TTC549 (cell line): ENCODE results near the gene VPS54.
"Not testable (repeated sequence)": the region's sequence is repeated elsewhere in the genome, so short reads cannot be mapped to it uniquely, and the experiment has no call there.

ENCODE experiments used
- FAIRE-seq: peaks from 2 replicates; lab custom pipeline; 2012; peaks lifted over from hg19 to GRCh38; lab: Jason Lieb, UNC

The VPS54 gene

DNA sequence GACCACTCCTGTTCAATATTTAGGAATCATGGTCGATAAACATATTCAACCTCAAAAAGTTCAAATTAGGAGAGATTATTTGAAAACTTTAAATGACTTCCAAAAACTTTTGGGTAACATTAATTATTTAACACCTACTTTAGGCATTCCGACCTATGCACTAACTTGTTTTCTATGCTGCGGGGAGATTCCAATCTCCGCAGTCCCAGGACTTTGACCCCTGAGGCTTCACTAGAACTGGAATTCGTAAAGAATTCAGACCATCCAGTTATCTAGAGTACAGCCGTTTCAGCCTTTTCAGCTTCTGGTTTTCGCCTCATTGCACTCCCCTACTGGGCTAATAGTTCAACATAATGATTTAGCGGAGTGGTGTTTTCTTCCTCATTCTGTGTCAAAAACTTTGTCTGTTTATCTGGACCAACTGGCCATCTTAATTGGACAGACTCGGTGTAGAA is 26.1 kb downstream of the VPS54 start:
- not testable (repeated sequence) for FAIRE-seq

DNA sequence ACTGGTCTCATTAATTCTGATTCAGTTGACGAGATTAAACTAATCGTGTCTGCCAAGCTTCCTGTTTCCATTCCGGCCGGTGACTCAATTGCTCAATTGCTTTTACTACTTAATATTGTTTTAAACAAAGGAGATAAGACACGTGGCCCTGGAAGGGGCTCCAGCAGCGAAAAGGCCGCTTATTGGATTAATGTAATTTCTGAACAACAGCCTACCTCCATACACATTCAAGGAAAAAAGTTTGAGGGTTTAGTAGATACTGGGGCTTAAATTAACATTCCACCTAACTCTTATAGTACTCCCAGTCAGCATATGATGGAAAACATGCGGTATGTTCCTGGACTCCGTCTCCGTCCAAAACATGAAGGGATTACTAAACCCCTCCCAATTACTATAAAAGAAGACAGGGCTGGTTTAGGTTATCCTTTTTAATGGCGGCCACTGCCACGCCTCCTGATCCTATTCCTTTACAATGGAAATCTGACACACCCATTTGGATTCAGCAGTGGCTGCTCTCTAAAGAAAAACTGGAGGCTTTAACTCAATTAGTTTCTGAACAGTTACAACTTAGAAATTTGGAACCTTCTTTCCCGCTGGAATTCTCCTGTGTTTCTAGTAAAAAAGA is 27.1 kb downstream of the VPS54 start:
- no peak for FAIRE-seq

DNA sequence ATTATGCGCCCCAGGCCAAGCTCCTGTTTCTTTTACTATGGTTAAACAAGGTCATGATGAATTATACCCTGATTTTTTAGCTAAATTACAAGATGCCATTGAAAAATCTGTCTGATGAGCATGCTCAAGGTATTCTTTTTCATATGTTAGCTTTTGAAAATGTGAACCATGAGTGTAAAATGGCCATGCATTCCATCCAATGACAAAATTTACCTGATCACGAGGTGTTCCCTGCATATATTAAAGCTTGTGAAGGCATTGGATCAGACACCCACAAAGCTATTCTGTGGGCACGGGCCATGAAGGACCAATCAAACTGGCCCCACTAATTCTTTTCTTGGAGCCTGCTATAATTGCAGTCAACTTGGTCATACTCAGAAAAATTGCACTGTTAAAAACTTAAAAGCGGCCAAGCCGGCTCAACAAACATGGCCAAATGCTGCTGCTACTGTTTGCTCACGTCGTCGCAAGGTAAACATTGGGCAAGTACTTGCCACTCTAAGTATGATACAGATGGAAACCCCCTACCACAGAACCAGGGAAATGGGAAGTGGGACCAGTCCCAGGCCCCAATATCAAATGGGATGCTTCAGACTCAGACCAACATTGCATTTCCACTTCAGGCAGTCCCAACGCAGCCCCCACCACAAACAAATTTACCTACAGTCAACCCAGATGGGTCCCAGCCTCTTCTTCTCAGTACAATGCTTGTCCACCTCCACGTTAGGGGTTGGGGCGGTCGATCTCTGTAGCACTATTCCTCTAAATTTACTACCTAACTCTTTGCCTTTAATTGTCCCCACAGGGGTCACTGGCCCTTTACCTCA is 27.8 kb downstream of the VPS54 start:
- FAIRE-seq: not testable (repeated sequence)

DNA sequence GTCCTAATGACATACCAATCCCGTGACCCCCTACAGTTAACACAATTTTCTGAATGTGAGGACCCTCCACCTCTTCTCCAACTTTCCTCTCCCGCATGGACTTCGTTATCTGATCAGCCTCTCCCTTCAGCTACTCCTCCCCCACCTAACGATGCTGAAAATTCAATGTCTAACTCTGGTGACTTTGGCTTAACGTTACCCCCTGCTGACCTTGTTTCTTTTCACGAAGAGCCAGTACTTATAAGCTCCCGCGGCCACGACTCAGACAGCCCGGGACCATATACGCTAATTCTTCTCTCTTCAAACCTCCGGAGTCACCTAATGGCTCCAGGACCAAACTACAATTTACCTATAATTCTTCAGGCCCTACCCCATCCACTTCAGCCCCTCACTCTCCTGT is 29.2 kb downstream of the VPS54 start:
- no peak for FAIRE-seq

DNA sequence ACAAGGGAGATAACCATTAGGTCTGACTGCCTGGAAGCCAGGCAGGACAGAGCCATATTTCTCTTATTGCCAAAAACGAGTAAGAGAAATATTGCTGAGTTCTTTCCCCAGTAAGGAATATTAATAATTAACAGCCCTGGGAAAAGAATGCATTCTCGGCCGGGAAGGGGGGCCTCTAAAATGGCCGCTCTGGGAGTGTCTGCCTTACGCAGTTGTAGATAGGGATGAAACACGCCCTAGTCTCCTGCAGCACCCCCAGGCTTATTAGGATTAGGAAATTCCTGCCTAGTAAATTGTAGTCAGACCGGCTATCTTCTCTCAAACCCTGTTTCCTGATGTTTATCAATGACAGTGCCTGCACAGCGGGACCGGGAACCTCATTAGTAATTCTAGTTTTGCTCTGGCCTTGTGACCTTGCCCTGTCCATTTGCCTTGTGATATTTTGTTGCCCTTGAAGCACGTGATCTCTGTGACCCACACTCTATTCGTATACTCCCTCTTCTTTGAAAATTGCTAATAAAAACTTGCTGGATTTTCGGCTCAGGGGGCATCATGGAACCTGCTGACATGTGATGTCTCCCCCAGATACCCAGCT is 30.3 kb downstream of the VPS54 start:
- FAIRE-seq: not testable (repeated sequence)

DNA sequence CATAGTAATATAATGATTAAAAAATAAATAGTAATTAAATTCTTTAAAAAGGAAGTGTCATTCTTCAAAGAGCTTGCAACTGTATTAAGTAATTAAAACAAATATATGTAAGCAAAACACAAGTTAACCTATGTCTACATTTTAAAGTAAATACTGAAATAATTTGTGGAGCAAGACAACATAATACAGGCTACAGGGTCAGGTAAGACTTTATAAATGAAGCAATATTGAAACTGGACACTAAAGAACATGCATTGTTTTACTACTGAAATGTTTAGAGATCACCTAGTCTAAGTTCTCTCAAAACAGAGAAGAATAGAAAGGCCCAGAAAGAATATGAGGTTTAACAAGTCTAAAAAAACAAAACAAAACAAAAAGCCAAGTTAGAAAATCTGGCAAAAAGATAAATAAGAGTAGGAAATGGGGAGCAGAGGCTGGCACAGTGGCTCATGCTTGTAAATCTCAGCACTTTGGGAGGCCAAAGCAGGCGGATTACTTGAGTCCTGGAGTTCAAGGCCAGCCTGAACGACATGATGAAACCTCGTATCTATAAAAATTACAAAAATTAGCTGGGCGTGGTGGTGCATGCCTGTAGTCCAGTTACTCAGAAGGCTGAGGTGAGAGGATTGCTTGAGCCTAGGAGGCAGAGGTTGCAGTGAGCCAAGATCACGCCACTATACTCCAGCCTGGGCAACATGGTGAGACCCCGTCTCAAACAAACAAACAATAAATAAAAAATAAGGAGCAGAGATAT is 34.4 kb downstream of the VPS54 start:
- peak; percentile 38 for FAIRE-seq

DNA sequence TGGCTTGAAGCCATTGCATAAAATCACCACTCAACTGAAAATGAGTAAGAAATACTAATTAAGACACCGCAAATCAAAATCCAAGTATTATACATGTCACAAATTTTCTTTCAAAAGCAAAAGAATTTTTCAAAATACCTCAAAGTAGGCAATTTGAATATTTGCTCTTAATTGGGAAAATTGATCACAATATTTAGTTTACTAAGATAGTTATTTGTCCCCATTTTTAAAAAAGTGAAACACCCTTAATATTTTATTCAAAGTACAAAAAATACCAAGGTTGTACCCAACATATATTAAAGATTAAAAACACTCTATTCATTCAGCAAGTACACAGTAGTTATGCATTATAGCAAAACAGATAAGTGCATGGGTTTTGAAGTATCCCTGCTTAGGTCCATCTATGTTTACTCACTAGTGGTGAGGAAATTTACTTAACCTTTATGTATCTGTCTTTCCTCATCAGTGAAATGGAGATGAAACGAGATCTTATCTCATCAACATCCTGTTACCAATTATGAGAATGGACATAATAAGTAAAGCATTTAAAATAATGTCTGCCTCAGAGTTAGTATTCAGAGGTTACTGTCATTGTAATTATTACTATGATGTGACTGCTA is 35.1 kb downstream of the VPS54 start:
- FAIRE-seq: no peak

DNA sequence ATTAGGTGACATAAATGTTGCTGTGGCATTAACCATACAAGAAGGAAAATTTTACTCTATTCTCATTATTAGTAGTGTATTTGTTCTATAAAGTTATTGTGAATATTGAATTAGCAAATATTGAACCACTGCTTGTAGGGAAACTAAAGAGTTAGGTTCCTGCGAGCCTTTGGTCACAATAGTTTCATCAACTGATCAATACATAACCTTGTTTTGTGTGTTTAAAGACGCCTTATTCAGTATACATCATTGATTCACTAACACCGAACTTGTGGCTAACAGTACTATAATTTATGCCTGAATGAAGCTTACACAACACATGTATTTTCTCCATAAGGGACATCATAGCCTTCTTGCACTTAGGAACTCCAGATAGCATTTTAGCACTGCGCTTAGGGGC is 36.9 kb downstream of the VPS54 start:
- no peak for FAIRE-seq

DNA sequence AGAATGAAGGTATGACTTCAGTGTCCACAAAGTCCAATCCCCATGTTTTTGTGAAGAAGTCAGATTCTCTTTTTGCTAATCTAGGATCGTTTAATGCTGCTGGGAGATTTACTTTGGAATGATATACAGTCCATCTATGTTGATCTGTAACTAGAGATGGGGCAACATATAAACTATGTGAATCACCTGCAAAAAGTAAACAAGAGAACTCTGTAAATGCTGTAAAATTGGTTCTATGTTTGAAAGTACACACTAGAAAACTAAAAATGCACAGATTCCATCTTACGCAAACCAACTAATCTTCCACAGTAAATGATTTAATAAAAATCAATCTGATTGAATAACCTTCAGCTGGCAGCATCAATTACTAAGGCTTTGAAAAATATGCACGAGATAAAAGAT is 37.5 kb downstream of the VPS54 start:
- FAIRE-seq: no peak

DNA sequence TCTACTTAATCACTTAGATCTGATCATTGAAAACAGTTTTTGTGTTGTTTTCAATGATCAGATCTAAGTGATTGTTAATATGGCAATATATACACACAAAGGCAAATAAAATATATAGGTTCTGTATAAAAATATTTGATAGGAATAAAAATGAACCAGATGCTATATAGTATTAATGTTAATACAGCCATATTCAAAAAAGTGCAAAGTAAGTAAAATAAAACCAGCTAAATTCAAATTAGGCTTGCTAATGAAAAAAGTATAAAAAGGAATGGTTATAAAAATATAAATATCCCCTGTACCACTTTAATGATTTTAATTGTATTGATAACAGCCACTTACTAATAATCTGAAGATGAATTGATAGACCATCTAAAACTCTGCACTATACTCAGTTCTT is 38.4 kb downstream of the VPS54 start:
- no peak for FAIRE-seq

DNA sequence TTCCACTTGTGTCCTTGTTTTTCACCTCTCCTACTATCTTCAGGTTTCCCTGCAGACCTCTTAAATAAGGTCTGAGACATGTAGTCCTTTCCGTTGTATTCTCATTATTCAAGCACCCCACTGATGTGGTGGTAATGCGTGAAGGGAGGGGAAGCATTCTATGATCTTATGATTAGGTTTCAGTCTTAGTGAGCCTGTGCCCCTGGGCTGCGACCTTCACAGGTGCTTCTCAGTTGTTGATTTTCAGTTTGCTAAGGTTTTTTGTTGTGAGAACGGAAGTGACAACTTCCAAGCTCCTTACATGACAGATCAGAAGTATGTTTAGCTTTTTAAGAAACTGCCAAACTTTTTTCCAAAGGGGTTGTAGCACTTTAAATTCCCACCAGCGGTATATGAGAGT is 41.3 kb downstream of the VPS54 start:
- FAIRE-seq: no peak

DNA sequence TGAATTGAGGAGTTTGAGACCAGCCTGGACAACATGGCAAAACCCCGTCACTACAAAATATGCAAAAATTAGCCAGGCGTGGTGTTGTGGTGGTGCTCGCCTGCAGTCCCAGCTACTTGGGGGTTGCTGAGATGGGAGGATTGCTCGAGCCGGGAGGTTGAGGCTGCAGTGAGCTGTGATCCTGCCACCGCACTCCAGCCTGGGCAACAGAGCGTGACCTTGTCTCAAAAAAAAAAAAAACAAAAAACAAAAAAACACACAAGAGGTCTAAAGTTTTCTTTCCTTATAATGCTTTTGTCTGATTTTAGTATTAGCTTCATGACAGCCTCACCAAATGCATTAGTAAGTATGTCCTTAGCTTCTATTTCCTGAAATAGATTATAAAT is 43.1 kb downstream of the VPS54 start:
- no peak for FAIRE-seq

DNA sequence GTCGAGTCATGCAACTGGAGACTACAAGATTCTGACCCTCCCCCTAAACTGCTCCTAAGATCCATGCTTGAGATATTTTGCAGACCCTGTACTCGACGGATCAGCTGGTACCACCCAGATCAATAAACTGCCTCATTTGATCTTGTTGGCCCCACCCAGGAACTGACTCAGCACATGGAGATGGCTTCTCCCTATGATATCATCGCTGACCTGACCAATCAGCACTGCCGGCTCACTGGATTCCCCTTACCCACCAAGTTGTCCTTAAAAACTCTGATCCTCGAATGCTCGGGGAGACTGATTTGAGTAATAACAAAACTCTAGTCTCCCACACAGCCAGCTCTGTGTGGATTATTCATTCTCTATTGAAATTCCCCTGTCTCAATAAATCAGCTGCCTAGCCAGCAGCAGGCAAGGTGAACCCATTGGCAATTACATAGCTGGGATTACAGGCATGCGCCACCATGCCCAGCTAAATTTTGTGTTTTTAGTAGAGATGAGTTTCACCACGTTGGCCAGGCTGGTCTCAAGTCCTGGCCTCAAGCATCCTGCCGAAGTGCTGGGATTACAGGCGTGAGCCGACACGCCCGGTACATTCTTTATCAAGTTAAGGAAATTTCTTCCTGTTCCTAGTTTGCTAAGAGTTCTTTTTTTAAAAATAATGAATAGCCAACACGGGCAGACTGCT is 43.6 kb downstream of the VPS54 start:
- FAIRE-seq: no peak

DNA sequence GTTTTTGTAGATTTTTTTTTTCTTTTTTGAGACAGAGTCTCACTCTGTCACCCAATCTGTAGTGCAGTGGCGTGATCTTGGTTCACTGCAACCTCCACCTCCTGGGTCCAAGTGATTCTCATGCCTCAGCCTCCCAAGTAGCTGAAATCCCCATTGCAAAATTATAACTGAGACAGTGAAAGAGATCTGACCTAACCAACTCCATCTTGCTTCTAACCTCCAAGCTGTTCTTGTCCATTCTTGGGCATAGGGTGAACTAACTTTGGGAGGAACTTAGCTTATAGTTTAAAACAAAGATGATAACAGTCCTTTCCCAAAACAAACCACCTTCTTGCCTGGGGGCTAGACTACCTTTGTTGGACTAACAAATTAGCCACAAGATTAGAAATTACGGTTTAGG is 44.2 kb downstream of the VPS54 start:
- FAIRE-seq: not testable (repeated sequence)

DNA sequence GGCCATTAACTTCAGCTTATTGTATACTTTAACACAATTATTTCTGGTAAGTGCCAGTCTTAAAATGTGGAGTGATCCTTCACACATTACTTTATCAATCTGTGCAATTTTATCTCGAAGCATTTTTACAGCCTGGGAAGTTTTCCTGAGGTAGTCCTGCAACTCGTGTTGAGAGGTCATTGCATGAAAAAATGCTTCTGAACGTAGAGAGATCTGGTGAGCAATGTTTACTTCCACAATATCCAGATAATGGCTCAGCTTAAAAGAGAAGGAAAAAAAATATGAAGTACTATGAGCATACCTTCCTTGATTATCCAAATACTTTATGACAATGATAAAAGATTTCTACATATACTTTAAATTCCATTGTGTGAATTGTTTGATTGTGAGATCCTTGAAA is 57.0 kb downstream of the VPS54 start:
- FAIRE-seq: no peak

DNA sequence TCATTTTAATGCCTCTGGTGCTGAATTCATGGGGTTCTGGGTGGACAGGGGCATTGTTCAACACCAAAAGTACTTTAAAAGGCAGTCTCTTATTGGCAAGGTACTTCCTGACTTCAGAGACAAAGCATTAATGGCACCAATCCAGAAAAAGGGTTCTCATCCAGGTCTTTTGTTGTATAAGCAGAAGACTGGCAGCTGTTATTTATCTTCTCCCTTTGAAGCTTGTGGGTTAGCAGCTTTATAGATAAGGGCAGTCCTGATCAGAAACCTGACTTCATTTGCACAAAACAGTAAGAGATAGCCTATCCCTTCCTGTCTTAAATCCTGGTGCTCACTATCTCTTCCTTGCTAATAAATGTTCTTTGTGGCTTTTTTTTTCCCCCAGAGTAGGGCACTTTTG is 68.8 kb downstream of the VPS54 start:
- FAIRE-seq: no peak

DNA sequence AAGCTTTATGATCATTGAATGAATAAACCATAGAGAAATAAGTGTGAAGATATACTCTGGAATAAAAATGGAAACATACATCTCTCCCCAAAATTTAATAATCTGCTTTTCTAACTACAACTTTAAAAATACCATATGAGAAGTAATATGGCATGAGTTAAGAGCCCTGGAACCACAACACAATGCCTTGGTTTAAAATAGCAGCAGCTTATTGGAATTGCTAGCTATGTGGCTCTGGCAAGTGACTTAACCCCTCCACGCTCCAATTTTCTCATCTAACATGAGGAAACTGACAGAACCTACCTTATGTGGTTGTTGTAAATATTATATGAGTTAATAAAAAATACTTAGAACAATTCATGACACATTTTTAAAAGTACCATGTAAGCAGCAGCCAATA is 76.4 kb downstream of the VPS54 start:
- no peak for FAIRE-seq

DNA sequence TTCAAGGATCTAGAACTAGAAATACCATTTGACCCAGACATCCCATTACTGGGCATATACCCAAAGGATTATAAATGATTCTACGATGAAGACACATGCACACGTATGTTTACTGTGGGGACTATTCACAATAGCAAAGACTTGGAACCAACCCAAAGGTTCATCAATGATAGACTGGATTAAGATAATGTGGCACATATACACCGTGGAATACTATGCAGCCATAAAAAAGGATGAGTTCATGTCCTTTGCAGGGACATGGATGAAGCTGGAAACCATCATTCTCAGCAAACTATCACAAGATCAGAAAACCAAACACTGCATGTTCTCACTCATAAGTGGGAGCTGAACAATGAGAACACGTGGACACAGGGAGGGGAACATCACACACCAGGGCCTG is 87.1 kb downstream of the VPS54 start:
- not testable (repeated sequence) for FAIRE-seq

DNA sequence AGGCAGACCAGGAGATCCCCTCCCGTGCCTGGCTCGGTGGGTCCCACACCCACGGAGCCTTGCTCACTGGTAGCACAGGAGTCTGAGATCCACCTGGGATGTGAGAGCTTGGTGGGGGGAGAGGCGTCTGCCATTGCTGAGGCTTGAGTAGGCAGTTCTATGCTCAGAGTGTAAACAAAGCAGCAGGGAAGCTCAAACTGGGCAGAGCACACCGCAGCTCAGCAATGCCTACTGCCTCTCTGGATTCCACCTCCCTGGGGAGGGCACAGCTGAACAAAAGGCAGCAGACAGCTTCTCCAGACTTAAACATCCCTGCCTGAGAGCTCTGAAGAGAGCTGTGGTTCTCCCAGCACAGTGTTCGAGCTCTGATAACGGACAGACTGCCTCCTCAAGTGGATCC is 92.4 kb downstream of the VPS54 start:
- no peak for FAIRE-seq

DNA sequence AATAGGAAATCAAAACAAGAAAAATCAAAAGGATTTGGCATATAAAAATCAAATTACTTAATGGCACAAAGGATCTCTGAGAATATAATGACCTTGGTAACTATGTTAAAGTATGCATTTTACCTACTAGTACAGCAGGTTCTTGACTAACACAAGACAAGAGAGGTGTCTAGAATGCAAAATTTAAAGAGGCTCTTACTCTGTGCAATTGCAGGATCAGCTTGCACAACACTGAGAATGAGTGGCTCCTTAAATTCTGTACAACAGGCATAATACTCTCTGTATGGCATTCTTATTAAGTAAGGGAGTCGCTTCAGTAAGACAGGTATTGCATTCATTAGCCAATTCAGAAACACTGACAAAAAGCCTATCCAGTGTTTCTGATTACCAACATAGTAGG is 104.9 kb downstream of the VPS54 start:
- no peak for FAIRE-seq

DNA sequence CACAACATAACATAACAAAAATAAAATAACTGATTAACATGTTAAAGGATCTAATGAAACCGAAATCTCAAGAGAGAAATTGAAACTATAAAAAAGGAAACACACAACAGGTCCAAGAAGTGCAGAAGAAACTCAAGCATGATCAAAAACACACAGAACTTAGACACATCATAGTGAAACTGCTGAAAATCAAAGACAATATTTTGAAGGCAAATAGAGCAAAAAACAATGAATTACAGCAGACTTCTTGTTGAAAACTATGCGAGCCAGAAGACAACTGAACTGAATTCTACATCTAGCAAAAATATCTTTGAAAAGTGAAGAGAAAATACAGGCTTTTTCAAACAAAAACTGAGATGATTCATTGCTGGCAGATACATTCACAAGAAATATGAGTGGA is 116.2 kb downstream of the VPS54 start:
- peak; percentile 48 for FAIRE-seq

DNA sequence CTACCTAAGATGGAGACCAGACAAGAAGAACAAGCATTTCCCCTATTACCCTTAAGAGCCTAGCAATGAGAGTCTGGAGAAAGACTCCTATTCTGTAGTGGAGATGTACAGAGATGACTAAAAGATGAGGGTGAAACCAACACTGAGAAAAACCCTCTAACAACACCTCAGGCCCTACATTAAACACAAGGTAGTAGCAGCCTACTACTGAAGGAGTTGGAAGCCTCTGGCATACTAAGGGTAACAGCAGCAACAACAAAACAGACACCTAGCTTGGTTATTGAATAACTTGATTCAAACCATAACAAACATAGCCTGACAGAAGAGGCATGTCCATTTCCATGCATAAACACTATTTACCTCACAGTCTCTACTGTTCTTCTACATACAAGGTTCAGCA is 117.1 kb downstream of the VPS54 start:
- no peak for FAIRE-seq
